ENCODE data around the gene WRAP73. TPM values are rescaled to one million over a fixed set of nuclear protein-coding genes. Genes with fewer than 3 reads are reported as not detected.
A peak's percentile ranks its signal among the peaks of the same experiment; 100 is the strongest.

WRAP73 gene
- total RNA-seq, 1 donor from 2014 or later = 20.5 TPM

GRCh38 chr1:3618881-3619671, 30.8 kb downstream of the WRAP73 start:
- peak; percentile 85 for TF ChIP-seq CTCF (IDR thresholded peaks at IDR 0.05)
- Mint-ChIP-seq H3K27me3 (ENCODE audit: unreplicated experiment) (no peaks in the 10 kb centered on the region), H3K4me1 (ENCODE audit: unreplicated experiment) (peaks cover 26% of the 10 kb centered on the region), H3K9me3 (ENCODE audit: unreplicated experiment) (no peaks in the 10 kb centered on the region), H3K4me3 (ENCODE audit: unreplicated experiment) (no peak overlapping the region), H3K36me3 (ENCODE audit: unreplicated experiment) (no peaks in the 10 kb centered on the region), H3K27ac (ENCODE audit: unreplicated experiment) (no peak overlapping the region)
- DNase-seq (ENCODE audit: extremely low spot score, unreplicated experiment) = no peak

DNA sequence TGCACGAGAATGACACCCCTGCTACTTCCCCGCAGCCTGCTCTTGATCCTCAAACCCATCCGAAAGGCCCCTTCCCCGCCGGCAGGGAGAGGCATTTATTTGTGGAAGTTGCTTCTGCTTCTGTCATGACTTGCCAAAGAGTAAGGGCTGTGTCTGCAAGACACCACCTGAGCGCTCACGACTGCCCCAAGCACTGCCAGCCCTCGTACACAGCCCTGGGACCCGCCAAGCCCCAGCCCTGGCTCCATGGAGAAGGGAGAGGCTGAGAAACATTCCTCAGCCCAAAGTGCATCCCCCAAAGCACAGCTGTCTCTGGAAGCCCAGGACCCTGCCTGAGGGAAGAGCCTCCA, 31.4 kb downstream of the WRAP73 start:
- no peak for DNase-seq (ENCODE audit: extremely low spot score, unreplicated experiment)
- Mint-ChIP-seq H3K4me1 (ENCODE audit: unreplicated experiment) (peaks cover 26% of the 10 kb centered on the region), H3K9me3 (ENCODE audit: unreplicated experiment) (no peaks in the 10 kb centered on the region), H3K36me3 (ENCODE audit: unreplicated experiment) (no peaks in the 10 kb centered on the region), H3K27ac (ENCODE audit: unreplicated experiment) (no peak overlapping the region), H3K27me3 (ENCODE audit: unreplicated experiment) (no peaks in the 10 kb centered on the region), H3K4me3 (ENCODE audit: unreplicated experiment) (no peak overlapping the region)
- TF ChIP-seq CTCF (IDR thresholded peaks at IDR 0.05) = no peak

- Mint-ChIP-seq H3K27me3 (ENCODE audit: unreplicated experiment) (no peaks in the 10 kb centered on the region), H3K4me3 (ENCODE audit: unreplicated experiment) (no peak overlapping the region), H3K27ac (ENCODE audit: unreplicated experiment) (no peak overlapping the region), H3K9me3 (ENCODE audit: unreplicated experiment) (no peaks in the 10 kb centered on the region), H3K4me1 (ENCODE audit: unreplicated experiment) (peaks cover 26% of the 10 kb centered on the region), H3K36me3 (ENCODE audit: unreplicated experiment) (no peaks in the 10 kb centered on the region)
- no peak for TF ChIP-seq CTCF (IDR thresholded peaks at IDR 0.05)
- DNase-seq (ENCODE audit: extremely low spot score, unreplicated experiment) = no peak
These were observed 32.0 kb downstream of the WRAP73 start for GRCh38 chr1:3617806-3618345.

DNA sequence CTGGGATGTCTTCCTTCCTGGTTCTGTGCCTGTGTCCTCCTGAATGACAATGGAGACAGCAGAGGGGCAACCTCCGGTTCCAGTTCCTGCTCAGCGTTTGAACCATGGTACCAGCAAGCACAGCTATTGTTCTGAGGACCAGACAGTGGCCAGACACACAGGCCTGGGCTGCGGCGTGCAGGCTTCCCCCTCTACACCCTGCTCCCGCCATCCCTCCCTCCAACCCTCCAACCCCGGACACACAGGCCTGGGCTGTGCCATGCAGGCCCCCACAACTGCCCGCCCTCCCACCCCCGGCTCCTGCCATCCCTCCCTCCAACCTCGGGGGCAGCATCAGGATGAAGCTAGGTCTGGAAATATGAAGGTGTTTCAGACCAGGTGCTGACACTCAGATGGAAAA, 33.0 kb downstream of the WRAP73 start:
- no peaks in the 10 kb centered on the region for H3K36me3 Mint-ChIP-seq (ENCODE audit: unreplicated experiment)
- H3K27me3 Mint-ChIP-seq (ENCODE audit: unreplicated experiment) = no peaks in the 10 kb centered on the region
- H3K4me1 Mint-ChIP-seq (ENCODE audit: unreplicated experiment) = peaks cover 21% of the 10 kb centered on the region
- H3K4me3 Mint-ChIP-seq (ENCODE audit: unreplicated experiment) = no peak overlapping the region
- DNase-seq (ENCODE audit: extremely low spot score, unreplicated experiment) = no peak
- no peak for TF ChIP-seq CTCF (IDR thresholded peaks at IDR 0.05)
- H3K9me3 Mint-ChIP-seq (ENCODE audit: unreplicated experiment) = no peaks in the 10 kb centered on the region
- no peak overlapping the region for H3K27ac Mint-ChIP-seq (ENCODE audit: unreplicated experiment)
